HG02763 (cell line): ENCODE data around the gene SPAG6.

Experiments used
- ATAC-seq: cut with Tn5 transposase; IDR thresholded peaks from one replicate; pipeline ENCODE4 v1.9.1; 2021; ENCODE audit warnings: mild to moderate bottlenecking, moderate library complexity; ENCODE audit not compliant: unreplicated experiment

The SPAG6 gene

GRCh38 chr10:22458272-22459038 is 113.2 kb downstream of the SPAG6 start:
- no peak for ATAC-seq

GRCh38 chr10:22459496-22459895 is 114.2 kb downstream of the SPAG6 start:
- ATAC-seq, result no peak

GRCh38 chr10:22460101-22460500 is 114.8 kb downstream of the SPAG6 start:
- no peak for ATAC-seq

GRCh38 chr10:22460531-22461403 is 115.5 kb downstream of the SPAG6 start:
- ATAC-seq, result no peak

GRCh38 chr10:22461891-22462290 is 116.6 kb downstream of the SPAG6 start:
- no peak for ATAC-seq

GRCh38 chr10:22463255-22463654 is 118.0 kb downstream of the SPAG6 start:
- ATAC-seq, result no peak

GRCh38 chr10:22464966-22465629 is 119.8 kb downstream of the SPAG6 start:
- ATAC-seq, result no peak

- ATAC-seq, result no peak
Observed at GRCh38 chr10:22466763-22467334, 121.6 kb downstream of the SPAG6 start.
